ENCODE data around the gene MARF1.
A peak's percentile ranks its signal among the peaks of the same experiment; 100 is the strongest.

MARF1 gene

GRCh38 chr16:15643946-15644250 is 944 bp upstream of the MARF1 start:
- H3K4me1 ChIP-seq (ENCODE audit: insufficient read depth, low read length) = peaks cover 9% of the 10 kb centered on the region

GRCh38 chr16:15642557-15643047 is 352 bp downstream of the MARF1 start:
- Histone ChIP-seq H3K36me3 (ENCODE audit: insufficient read depth, low read depth, low read length) (peaks cover 17% of the 10 kb centered on the region), H3K9ac (ENCODE audit: low read depth, low read length) (peak overlapping the region; percentile 71), H3K27ac (ENCODE audit: low read length) (no peak overlapping the region), H3K9me3 (ENCODE audit: insufficient read depth, low read depth, low read length) (no peaks in the 10 kb centered on the region), H3K4me1 (ENCODE audit: insufficient read depth, low read length) (peaks cover 9% of the 10 kb centered on the region), H3K27me3 (ENCODE audit: insufficient read depth, low read length) (no peaks in the 10 kb centered on the region), H3K4me3 (ENCODE audit: low read length) (peak overlapping the region; percentile 88)

More at GRCh38 chr16:15643946-15644250, 944 bp upstream of the MARF1 start:
- H3K9ac ChIP-seq (ENCODE audit: low read depth, low read length) = peak overlapping the region; percentile 100
- H3K27ac ChIP-seq (ENCODE audit: low read length) = peak overlapping the region; percentile 21
- no peaks in the 10 kb centered on the region for H3K9me3 ChIP-seq (ENCODE audit: insufficient read depth, low read depth, low read length)
- peaks cover 4% of the 10 kb centered on the region for H3K36me3 ChIP-seq (ENCODE audit: insufficient read depth, low read depth, low read length)
- peak overlapping the region; percentile 99 for H3K4me3 ChIP-seq (ENCODE audit: low read length)
- no peaks in the 10 kb centered on the region for H3K27me3 ChIP-seq (ENCODE audit: insufficient read depth, low read length)

GRCh38 chr16:15641753-15642556 is 999 bp downstream of the MARF1 start:
- no peaks in the 10 kb centered on the region for H3K9me3 ChIP-seq (ENCODE audit: insufficient read depth, low read depth, low read length)
- peak overlapping the region; percentile 71 for H3K9ac ChIP-seq (ENCODE audit: low read depth, low read length)
- H3K4me3 ChIP-seq (ENCODE audit: low read length) = peak overlapping the region; percentile 88
- H3K36me3 ChIP-seq (ENCODE audit: insufficient read depth, low read depth, low read length) = peaks cover 23% of the 10 kb centered on the region
- H3K27ac ChIP-seq (ENCODE audit: low read length) = no peak overlapping the region
- peaks cover 9% of the 10 kb centered on the region for H3K4me1 ChIP-seq (ENCODE audit: insufficient read depth, low read length)
- H3K27me3 ChIP-seq (ENCODE audit: insufficient read depth, low read length) = no peaks in the 10 kb centered on the region

- Histone ChIP-seq H3K9me3 (ENCODE audit: insufficient read depth, low read depth, low read length) (no peaks in the 10 kb centered on the region), H3K27me3 (ENCODE audit: insufficient read depth, low read length) (no peaks in the 10 kb centered on the region), H3K9ac (ENCODE audit: low read depth, low read length) (no peak overlapping the region), H3K4me1 (ENCODE audit: insufficient read depth, low read length) (peaks cover 9% of the 10 kb centered on the region), H3K4me3 (ENCODE audit: low read length) (no peak overlapping the region), H3K27ac (ENCODE audit: low read length) (no peak overlapping the region), H3K36me3 (ENCODE audit: insufficient read depth, low read depth, low read length) (peaks cover 33% of the 10 kb centered on the region)
Measured at GRCh38 chr16:15640966-15641365, 2.0 kb downstream of the MARF1 start.

- Histone ChIP-seq H3K4me1 (ENCODE audit: insufficient read depth, low read length) (peaks cover 7% of the 10 kb centered on the region), H3K27ac (ENCODE audit: low read length) (no peak overlapping the region), H3K9ac (ENCODE audit: low read depth, low read length) (no peak overlapping the region), H3K27me3 (ENCODE audit: insufficient read depth, low read length) (no peaks in the 10 kb centered on the region), H3K9me3 (ENCODE audit: insufficient read depth, low read depth, low read length) (no peaks in the 10 kb centered on the region), H3K36me3 (ENCODE audit: insufficient read depth, low read depth, low read length) (peaks cover 52% of the 10 kb centered on the region), H3K4me3 (ENCODE audit: low read length) (no peak overlapping the region)
Measured at GRCh38 chr16:15639061-15639568, 3.8 kb downstream of the MARF1 start.

- Histone ChIP-seq H3K9me3 (ENCODE audit: insufficient read depth, low read depth, low read length) (no peaks in the 10 kb centered on the region), H3K4me1 (ENCODE audit: insufficient read depth, low read length) (no peaks in the 10 kb centered on the region), H3K36me3 (ENCODE audit: insufficient read depth, low read depth, low read length) (peaks cover 75% of the 10 kb centered on the region), H3K9ac (ENCODE audit: low read depth, low read length) (no peak overlapping the region), H3K27ac (ENCODE audit: low read length) (no peak overlapping the region), H3K4me3 (ENCODE audit: low read length) (no peak overlapping the region), H3K27me3 (ENCODE audit: insufficient read depth, low read length) (no peaks in the 10 kb centered on the region)
Measured at GRCh38 chr16:15636392-15636873, 6.5 kb downstream of the MARF1 start.

- Histone ChIP-seq H3K9me3 (ENCODE audit: insufficient read depth, low read depth, low read length) (no peaks in the 10 kb centered on the region), H3K27me3 (ENCODE audit: insufficient read depth, low read length) (no peaks in the 10 kb centered on the region), H3K36me3 (ENCODE audit: insufficient read depth, low read depth, low read length) (peaks cover 79% of the 10 kb centered on the region), H3K9ac (ENCODE audit: low read depth, low read length) (no peak overlapping the region), H3K4me1 (ENCODE audit: insufficient read depth, low read length) (no peaks in the 10 kb centered on the region), H3K27ac (ENCODE audit: low read length) (no peak overlapping the region), H3K4me3 (ENCODE audit: low read length) (no peak overlapping the region)
Measured at GRCh38 chr16:15635926-15636325, 7.0 kb downstream of the MARF1 start.

GRCh38 chr16:15631730-15632409 is 11.1 kb downstream of the MARF1 start:
- Histone ChIP-seq H3K27ac (ENCODE audit: low read length) (no peak overlapping the region), H3K4me3 (ENCODE audit: low read length) (no peak overlapping the region), H3K4me1 (ENCODE audit: insufficient read depth, low read length) (no peaks in the 10 kb centered on the region), H3K36me3 (ENCODE audit: insufficient read depth, low read depth, low read length) (peaks cover 69% of the 10 kb centered on the region), H3K9ac (ENCODE audit: low read depth, low read length) (no peak overlapping the region), H3K27me3 (ENCODE audit: insufficient read depth, low read length) (no peaks in the 10 kb centered on the region), H3K9me3 (ENCODE audit: insufficient read depth, low read depth, low read length) (no peaks in the 10 kb centered on the region)

- Histone ChIP-seq H3K27ac (ENCODE audit: low read length) (no peak overlapping the region), H3K27me3 (ENCODE audit: insufficient read depth, low read length) (no peaks in the 10 kb centered on the region), H3K36me3 (ENCODE audit: insufficient read depth, low read depth, low read length) (peaks cover 85% of the 10 kb centered on the region), H3K9me3 (ENCODE audit: insufficient read depth, low read depth, low read length) (no peaks in the 10 kb centered on the region), H3K9ac (ENCODE audit: low read depth, low read length) (no peak overlapping the region), H3K4me3 (ENCODE audit: low read length) (no peak overlapping the region), H3K4me1 (ENCODE audit: insufficient read depth, low read length) (no peaks in the 10 kb centered on the region)
Measured at GRCh38 chr16:15621889-15622288, 21.1 kb downstream of the MARF1 start.

- no peaks in the 10 kb centered on the region for H3K9me3 ChIP-seq (ENCODE audit: insufficient read depth, low read depth, low read length)
- H3K36me3 ChIP-seq (ENCODE audit: insufficient read depth, low read depth, low read length) = peaks cover 89% of the 10 kb centered on the region
- H3K27ac ChIP-seq (ENCODE audit: low read length) = no peak overlapping the region
- H3K27me3 ChIP-seq (ENCODE audit: insufficient read depth, low read length) = no peaks in the 10 kb centered on the region
- no peak overlapping the region for H3K4me3 ChIP-seq (ENCODE audit: low read length)
- H3K4me1 ChIP-seq (ENCODE audit: insufficient read depth, low read length) = no peaks in the 10 kb centered on the region
- no peak overlapping the region for H3K9ac ChIP-seq (ENCODE audit: low read depth, low read length)
Measured at GRCh38 chr16:15621456-15621855, 21.5 kb downstream of the MARF1 start.

- no peak overlapping the region for H3K9ac ChIP-seq (ENCODE audit: low read depth, low read length)
- peaks cover 90% of the 10 kb centered on the region for H3K36me3 ChIP-seq (ENCODE audit: insufficient read depth, low read depth, low read length)
- H3K27me3 ChIP-seq (ENCODE audit: insufficient read depth, low read length) = no peaks in the 10 kb centered on the region
- no peaks in the 10 kb centered on the region for H3K9me3 ChIP-seq (ENCODE audit: insufficient read depth, low read depth, low read length)
- H3K27ac ChIP-seq (ENCODE audit: low read length) = no peak overlapping the region
- no peaks in the 10 kb centered on the region for H3K4me1 ChIP-seq (ENCODE audit: insufficient read depth, low read length)
- no peak overlapping the region for H3K4me3 ChIP-seq (ENCODE audit: low read length)
Measured at GRCh38 chr16:15620611-15621195, 22.3 kb downstream of the MARF1 start.

All from iPS-20b (cell line).